ENCODE data around the gene ARHGEF2.

GRCh38 chr1:155900161-155900560, 78.2 kb downstream of the ARHGEF2 start:
- TF ChIP-seq ASH2L (IDR thresholded peaks at IDR 0.05; ENCODE audit: borderline replicate concordance, low read depth), result no peak
- no peak for TF ChIP-seq GATAD2B (conservative IDR thresholded peaks at IDR 0.05; ENCODE audit: low read depth)
- no peak for TF ChIP-seq CTCF (IDR thresholded peaks at IDR 0.05 in 2 of 3, conservative IDR thresholded peaks at IDR 0.05 in 1 of 3; ENCODE audit: control insufficient read depth in 2 of 3, extremely low read depth in 1 of 3, insufficient read depth in 1 of 3, low read depth in 3 of 3, low read length in 3 of 3)
- no peak for TF ChIP-seq GABPA (IDR thresholded peaks at IDR 0.05; ENCODE audit: low read depth)
- TF ChIP-seq CEBPB (IDR thresholded peaks at IDR 0.05; ENCODE audit: borderline replicate concordance in 1 of 2, low read depth in 2 of 2, low read length in 2 of 2), result no peak
- no peak for TF ChIP-seq FOS (IDR thresholded peaks at IDR 0.05; ENCODE audit: borderline replicate concordance, extremely low read depth, insufficient read length)
- no peak for TF ChIP-seq TAF1 (IDR thresholded peaks at IDR 0.05; ENCODE audit: borderline replicate concordance, low read depth, low read length)

Data from GM12878 (cell line).